ENCODE measurements around the gene USP22.
"Not testable (repeated sequence)": the region's sequence is repeated elsewhere in the genome, so short reads cannot be mapped to it uniquely, and the experiment has no call there.

USP22 gene

GRCh38 chr17:20983359-20983637, 59.5 kb downstream of the USP22 start:
- DNase-seq = no peak

GRCh38 chr17:20982589-20983358, 60.0 kb downstream of the USP22 start:
- DNase-seq = no peak

DNA sequence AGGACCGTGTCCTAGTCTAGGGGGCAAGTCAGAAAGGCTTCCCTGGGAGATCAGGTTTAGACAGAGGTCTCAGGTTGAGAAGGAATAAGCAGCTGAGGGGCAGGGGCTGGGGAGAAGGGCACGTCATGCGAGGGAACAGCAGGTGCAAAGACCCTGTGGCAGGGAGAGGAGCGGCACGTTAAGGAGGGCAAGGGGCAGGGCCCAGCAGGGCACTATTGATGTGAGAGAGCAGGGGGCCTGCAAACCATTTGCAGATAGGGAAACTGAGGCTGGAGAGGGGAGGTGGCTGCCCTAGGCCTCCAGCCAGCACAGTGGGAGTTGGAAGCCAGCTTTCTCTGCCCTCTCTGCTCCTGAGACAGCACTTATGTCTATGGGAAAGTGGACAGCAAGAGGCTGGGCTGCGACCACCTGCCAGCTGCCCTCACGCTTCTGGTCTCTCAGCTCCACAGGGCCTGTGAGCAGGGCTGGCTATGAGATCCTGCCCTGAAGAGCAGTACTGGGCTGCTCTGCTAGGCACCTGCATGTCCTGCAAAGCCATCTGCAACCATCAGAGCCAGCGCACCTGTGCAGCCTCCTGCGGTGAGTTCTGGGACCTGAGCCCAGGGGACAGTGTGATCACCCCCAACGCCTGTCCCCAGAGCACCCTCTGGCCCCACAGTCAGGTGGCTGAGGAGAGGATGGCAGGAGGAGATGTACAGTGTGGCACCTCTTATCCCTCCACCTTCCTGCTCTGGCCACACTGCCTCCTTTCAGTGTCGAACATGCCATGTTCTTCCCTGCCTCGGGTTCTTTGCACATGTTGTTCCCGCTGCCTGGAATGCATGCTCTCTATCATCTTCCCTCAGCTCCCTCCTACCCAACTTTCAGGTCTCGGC, 61.5 kb downstream of the USP22 start:
- no peak for DNase-seq

DNA sequence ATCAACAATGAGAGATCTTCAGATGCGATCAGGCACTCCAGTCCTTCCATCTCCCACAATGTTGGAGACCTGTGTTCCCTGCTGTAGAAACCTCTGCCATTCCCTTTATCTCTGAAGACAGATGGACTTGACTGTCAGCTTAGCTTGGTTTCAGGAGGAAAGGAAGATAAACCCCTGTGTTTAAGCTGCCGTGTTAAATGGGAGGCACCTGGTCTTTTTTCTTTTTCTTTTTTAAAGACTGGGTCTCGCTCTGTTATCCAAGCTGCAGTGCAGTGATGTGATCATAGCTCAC, 63.1 kb downstream of the USP22 start:
- DNase-seq = no peak

GRCh38 chr17:20979007-20979791, 63.6 kb downstream of the USP22 start:
- DNase-seq = not testable (repeated sequence)

DNA sequence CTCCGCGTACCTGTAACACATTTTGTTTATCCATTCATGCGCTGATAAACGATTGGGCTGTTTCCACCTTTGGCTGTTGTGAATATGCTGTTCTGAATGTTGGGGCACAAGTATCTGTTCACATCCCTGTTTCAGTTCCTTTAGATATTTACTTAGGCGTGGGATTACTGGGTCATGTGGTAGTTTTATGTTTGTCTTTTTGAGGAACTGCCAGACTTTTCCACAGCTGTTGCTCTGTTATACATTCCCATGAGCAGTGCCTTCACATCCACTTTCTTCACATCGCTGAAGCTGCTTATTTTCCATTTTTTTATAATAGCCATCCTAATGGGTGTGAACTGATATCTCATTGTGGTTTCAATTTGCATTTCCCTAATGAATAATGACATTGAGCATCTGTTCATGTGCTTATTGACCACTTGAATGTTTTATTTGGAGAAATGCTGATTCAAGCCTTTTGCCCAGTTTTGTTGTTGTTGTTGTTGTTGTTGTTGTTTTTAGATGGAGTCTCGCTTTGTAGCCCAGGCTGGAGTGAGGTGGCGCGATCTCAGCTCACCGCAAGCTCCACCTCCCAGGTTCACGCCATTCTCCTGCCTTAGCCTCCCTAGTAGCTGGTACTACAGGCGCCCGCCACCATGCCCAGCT, 65.1 kb downstream of the USP22 start:
- DNase-seq = not testable (repeated sequence)

- no peak for DNase-seq
Measured at GRCh38 chr17:20975566-20975965, 67.2 kb downstream of the USP22 start.

DNA sequence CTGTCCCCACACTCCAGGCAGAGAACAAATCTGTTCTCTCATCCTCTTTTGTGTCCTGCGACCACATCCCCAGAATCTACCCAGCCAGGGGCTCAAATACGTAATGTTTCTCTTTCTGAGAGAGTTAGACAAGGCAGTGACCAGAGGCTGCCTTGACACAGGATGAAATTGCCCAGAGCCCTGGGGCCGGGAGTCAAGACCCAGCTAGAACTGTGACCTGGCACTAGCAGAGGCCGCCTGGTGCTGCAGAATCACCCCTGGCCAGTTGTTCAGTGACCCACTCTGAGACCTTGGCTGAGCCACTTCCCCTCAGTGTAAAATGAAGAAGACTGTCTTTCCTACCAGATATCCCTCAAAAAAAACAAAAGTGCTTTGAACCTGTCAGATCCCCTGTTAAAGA, 72.5 kb downstream of the USP22 start:
- no peak for DNase-seq

DNA sequence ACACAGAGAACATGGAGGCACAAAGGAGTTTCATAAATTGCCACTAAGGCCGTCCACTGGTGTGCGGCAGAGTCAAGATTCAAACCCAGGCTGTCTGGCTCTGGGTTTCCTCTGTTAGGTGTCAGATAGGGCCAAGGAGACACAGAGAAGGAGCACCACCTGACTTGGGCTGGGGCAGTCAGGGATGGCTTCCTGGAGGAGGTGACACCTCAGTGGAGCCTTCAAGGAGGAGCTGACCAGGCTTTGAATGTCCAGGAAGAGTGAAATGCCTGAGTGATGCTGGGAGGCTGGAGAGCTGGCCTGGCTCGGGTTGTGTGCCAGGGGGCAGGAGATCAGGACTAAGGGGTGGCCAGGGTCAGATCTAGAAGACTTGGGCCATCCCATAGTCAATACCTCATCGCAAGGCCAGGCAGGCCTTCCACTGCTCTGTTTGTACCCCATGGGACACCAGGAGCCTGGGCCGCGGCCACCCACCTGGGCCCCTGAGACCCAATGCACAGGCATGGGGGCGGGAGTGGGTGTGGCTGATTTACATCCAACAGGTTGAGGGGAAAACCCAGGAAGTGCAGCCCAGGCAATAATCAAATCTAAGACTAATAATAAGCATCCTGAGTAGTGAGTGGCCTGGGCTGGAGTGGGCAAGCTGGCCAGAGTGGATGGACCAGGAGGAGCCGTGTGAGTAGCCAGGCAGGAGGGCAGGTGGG, 73.7 kb downstream of the USP22 start:
- DNase-seq = no peak

- DNase-seq = no peak
Measured at GRCh38 chr17:20967776-20968175, 75.0 kb downstream of the USP22 start.

GRCh38 chr17:20966870-20967269, 75.9 kb downstream of the USP22 start:
- DNase-seq = no peak

GRCh38 chr17:20965492-20965891, 77.3 kb downstream of the USP22 start:
- no peak for DNase-seq

DNA sequence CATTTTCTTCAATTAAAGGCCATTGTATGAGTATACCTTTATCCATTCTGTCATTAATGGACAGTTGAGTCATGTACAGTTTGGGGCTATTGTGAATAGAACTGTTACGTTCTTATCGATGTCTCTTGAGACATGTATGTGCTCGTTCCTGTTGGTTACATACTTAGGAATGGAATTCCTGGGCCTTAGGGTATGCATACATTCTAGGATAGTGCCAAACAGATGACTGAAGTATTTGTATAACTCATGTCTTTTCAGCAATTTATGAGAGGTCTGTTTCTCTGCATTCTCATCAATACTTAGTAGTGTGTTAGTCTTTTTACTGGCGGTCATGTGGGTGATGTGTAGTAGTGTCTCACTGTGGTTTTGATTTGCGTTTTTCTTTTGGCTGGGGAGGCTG, 81.2 kb downstream of the USP22 start:
- no peak for DNase-seq

DNA sequence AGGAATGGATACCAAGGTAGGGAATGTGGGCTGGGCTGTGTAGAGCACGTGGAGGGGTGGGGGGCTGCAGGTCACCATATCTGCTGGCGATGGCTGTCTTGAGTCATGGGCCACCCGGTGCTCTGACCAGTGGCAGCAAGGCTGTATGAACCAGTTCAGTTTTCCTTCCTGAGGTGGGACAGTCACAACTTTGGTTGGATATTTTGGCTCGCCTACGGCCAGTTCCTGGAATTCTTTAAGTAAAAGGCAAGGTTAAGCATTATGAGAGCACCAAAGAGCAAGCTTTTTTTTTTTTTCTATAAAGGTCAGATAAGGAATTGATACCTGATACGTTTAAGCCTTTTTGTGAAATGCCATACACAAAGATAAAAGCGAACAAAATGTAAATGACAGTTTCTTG, 81.9 kb downstream of the USP22 start:
- no peak for DNase-seq

- DNase-seq = no peak
Measured at GRCh38 chr17:20955427-20956323, 87.1 kb downstream of the USP22 start.

DNA sequence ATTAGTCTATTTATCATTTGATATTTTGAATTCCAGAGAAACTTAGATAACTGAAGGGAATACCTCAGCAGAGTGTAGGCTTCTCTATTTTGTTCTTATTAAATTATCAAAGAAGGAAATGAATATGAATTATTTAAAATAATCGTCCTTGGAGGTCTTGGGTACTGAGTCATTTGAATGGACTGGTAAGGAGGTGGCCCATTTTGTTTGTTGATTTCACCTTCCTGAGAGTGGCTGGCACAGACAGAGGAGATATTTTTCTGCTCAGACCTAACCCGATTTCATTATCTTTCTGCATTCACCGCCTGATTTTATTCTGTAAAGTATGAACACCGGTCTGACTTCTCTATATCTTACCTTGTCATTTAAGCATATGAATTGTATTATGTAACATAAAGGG, 88.0 kb downstream of the USP22 start:
- DNase-seq = no peak

DNA sequence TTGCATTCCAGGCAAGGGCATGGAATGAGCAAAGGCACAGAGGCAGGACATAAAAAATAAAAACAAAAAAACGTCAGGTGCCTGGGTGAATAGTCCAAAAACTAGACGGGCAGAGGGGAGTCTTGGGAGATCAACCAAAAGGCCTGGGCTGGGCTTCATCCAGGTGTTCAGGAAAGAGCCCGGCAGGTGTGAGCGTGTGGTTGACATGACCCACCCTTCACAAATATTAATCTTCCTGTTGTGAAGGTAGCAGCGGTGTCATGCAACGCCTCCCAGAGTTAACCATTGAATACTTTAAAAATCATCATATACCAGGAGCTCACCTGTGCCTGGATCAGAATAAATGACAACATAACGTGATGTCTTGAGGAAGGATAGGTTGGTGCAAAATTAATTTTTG, 90.6 kb downstream of the USP22 start:
- DNase-seq = peak; percentile 8 to 36
